GM18498 (cell line): ENCODE results near the gene PUDP.
"Not testable (repeated sequence)": the region's sequence is repeated elsewhere in the genome, so short reads cannot be mapped to it uniquely, and the experiment has no call there.

ENCODE experiments used
- ATAC-seq: cut with Tn5 transposase; IDR thresholded peaks from one replicate; pipeline ENCODE4 v1.9.1; 2021; ENCODE audit warnings: mild to moderate bottlenecking, moderate library complexity; ENCODE audit not compliant: unreplicated experiment

PUDP gene

DNA sequence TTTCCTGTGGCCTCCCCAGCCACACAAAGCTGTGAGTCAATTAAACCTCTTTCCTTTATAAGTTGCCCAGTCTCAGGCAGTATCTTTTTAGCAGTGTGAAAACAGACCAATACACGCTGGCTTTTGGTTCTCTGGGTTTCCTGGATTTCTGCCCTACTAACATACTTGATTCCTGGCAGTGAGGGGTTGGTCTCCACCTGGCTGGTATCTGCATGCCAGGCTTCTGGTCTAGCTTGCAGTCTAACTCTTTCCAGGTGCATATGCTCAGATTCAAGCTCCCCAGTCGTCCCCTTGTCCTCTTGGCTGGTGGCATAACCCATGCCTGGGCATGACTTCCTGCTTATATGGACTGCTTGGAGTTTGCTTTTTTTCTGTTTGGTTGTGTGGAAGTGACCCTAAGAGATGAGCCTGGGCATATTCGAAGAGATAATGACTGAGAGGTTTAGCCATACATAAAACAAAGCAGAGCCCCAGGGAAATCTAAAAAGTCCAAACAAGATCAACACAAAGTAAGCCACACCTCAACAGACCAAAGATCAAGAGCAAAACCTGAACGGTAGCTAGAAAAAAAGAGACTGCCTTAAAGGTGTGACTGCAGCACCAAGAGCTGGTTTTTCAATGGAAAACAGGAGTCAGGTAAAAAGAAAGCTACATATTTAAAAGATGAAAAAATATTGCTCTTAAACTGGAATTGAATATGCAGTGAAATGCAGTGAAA, 102.6 kb downstream of the PUDP start:
- ATAC-seq = no peak

DNA sequence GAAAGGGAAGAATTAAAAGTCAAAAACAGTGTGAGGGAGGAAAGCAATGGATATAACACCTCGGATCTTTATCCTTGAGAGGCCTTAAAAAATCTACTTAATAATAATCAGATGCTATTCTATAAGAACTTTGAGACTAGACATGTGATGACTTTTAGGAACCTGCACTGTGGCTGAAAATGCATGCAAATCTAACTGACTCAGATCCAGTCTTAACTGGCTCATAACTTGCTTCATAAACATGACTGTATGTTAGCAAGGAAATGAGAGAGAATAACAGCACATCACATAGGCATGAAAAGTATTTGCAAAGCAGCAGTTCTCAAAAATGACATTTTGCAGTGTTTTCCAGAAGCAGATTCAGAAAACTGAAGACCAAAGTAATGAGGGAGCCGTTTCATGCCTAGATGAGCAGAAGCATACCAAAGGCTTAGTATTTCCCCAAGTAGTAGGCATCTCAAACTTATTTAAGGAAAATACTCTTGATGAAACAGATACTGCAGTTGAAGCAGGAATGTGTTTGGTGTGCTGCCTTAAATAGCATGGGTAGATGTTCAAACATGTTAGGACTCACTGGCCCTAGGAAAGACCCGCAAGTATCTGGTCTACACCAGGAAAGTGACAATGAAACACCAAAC, 104.0 kb downstream of the PUDP start:
- not testable (repeated sequence) for ATAC-seq

DNA sequence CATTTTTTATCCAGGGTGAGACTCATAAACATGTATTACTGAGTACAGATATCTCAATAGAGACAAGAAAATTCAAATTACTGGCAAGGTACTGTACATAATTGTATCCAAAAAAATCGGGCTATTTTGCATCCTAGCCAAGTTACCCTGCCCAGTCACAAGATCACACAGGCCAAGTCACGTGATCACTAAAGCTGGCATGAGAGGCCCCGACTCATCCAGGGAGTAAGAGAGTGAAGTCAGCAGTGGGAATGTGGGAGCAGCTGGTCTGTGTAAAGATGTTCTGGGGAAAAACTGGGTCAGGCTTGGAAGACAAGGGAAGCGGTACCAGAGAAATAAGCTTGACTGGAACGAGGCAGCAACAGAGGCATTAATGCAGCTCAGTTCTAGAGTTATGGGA, 119.7 kb downstream of the PUDP start:
- no peak for ATAC-seq

DNA sequence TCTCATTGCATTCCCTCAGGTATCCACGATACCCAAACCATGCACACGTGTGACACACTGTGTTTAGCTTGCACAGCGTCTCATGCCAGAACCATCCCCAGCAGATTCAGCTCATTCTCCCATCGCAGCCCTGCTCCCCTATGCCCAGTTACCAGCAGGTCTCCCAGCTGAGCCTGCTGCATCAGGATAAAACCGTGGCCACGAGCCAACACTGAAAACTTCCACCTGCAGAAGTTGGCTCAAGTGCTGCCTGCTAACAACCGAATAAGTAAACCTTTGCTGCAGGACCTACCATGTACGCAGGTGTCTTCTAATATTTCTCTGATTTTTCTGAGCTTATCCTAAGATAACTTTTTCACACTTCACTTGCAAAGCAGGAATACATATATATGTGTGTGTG, 120.9 kb downstream of the PUDP start:
- no peak for ATAC-seq

DNA sequence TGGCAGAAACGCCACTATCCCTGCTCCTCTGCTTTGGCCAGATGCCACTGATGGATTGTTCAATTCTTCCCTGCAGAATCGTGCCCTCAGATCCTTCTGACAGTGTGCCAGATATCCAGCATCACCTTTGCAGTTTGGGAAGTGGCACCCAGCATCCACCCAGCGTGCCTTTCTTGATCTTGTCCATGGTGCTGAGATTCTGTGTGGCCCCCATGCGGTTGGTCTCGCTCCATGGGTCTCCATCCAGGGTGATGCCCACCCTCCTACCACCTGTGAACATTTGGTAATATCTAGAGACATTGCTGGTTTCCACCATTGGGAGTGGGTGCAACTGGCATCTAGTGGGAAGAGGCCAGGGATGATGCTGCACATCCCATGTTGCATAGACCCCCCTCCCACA, 121.6 kb downstream of the PUDP start:
- not testable (repeated sequence) for ATAC-seq

DNA sequence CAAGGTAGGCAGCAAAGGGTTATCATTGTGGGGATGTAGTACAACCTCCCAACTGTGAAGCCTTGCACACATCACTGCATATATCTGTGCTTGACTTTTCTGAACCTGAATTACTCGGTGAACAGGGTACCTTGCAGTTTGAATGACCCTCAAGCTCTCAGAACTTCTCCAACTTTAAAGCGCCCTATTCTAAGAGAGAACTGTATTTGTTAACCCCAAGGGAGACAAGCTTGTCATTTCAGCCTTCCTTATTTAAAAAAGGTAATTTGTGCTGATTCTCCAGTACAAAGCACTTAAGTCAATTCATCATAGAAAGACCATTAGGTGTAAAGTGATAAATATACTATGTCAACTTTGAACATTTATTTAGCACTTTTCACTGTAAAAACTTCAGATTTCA, 122.5 kb downstream of the PUDP start:
- no peak for ATAC-seq

DNA sequence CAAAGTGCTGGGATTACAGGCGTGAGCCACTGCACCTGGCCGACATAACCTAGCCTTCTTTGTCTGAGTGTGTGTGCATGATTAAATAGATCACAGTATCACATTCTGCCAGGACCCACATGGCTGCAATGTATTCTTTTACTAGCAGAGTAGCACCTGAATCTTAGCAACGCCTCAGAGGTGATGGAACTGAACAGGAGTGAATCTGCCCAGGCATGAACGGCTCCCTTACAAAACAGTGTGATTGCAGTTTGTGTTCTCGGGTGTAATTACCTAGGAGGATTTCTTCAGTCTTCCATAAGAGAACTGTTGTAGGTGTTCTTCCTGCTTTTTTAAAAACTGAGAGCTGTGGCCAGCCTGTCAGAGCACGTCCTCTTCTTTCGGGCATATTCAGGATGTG, 123.1 kb downstream of the PUDP start:
- no peak for ATAC-seq

DNA sequence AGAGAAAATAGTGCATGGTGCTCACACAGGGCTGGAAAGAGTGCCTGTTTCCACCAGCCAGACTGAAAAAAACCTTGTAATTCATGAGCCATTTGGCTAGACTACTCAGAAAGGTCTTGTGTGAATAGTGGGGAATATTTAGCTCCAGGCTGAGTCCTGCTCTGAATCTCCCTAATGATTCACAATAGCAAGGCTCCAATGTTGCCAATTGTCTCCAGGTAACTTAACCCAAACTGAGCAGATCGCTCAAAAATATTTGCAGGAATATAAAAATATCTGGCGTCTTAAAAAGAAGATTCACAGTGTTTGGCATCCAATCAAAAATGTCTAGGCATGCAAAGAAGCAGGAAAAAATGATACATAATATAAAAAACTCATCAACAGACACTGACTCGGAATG, 125.0 kb downstream of the PUDP start:
- ATAC-seq = not testable (repeated sequence)

DNA sequence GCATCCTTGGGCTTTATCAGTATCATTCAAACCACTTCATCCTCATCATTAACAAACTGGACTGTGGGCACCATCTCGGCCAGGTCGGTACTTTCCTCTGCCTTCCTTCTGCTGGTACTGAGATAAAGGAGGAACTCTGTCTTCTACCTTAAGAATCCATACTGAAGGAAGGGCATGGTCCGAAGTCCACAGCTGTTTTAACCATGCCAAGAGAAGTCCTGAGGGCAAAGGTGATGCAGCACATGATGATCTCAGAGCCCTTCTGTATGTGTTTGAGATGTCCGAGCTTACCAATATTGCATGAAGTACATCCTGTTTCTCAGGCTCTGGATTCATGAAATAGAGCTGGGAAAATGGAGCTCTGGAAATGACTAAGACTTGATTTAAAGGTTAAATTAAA, 126.0 kb downstream of the PUDP start:
- ATAC-seq = no peak

DNA sequence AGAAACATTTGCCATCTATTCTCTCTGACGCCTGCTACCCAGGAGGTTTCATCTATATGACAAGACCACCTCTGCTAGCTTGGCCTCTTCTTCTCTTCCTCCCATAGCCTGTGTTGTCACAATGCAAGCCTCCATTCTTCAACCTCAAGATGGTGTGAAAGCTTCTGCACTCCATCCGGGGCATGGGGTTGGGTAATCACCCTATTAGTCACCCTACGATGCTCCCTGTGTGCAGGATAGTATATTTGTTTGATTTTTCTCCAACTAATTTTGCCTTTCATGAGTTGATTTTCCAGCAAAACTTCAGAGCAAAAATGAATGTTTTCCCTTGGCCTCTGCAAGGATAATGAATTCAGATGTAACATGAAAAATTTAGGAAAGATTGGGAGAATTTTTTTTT, 128.4 kb downstream of the PUDP start:
- no peak for ATAC-seq

DNA sequence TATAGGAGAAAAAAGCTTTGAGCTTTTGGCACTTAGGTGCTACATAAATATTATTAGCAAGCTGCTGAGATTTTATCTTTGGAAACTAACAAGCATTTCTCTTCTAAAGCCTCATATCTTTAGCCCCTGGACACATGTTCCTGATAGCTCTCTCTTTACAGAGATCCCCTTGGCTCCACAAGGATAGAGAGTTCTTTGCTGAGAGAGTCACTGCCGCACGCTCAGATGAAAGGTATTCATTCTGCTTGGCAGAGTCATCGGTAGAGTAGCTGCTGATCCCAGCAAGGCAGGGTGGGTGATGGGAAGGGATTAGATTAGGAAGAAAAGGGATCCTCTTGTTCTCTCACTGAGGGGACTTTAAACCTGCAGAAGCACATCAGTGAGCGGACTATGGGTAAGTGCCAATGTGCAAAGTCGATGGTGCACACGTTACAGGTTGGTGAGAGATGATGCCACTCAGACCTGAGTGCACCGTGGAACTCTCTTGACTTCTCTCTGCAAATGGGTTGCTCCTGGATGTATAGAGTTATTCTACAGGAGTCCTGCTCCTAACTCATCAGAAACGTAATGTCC, 135.6 kb downstream of the PUDP start:
- not testable (repeated sequence) for ATAC-seq

DNA sequence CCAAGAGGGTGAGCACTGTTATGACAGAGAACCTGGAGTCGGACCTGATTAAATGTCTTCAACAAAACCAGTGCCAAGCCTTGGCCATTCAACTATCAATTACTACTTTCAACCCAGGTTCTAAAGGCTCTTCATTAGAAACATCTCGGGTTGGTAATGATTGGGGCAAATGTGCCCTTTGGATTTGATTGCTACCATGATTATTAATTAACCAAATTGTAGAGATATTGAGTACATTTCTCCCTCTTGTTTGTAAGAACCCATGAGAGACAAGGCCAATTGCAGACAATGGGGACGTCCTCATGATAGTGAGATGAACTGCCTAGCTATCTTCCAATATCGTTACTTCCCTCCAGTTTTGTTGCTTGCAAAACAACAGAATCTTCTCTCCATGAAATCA, 137.1 kb downstream of the PUDP start:
- ATAC-seq = not testable (repeated sequence)

DNA sequence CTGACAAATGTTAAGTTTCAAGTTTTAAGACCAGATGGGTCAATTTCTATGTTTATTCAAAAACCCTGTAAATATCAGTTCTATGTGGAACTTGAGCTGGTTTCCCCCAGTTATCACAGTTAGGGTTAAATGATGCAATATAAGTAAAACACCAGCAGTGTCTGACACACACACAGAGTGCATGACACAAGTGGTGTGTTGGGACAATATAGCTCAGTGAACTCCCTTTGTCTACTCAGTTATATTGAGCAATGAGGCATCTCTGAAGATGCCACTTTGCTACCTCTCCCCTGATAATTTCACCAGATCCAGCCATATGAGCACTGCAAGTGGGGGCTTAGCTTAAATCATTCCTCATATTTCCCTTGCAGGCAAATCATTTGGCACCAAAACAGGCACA, 140.6 kb downstream of the PUDP start:
- ATAC-seq = not testable (repeated sequence)
